Heart left ventricle (tissue), 13 donors: Measurements from ENCODE around the gene TRIM3.

Experiments used
- POLR2A ChIP-seq, 2 donors: fragments of 450-650 bp; IDR thresholded peaks; one replicate each; pipeline ENCODE4 v1.6.1; 2017; ENCODE audit warnings: antibody characterized with exemption in 2 of 2, mild to moderate bottlenecking in 2 of 2, moderate library complexity in 2 of 2
- TF ChIP-seq, protein P1 (sequence below), 12 donors: fragments of 200-600 bp; sonication (generic) in 4 of 12; IDR thresholded peaks; one replicate each; pipeline versions ENCODE4 v1.5.0 to v1.8.0; 2018 to 2022; ENCODE audit warnings: antibody characterized with exemption in 12 of 12, mild to moderate bottlenecking in 5 of 12
- donor health status: ischemic (EF 13 %, LVEDD 7.1; RV severe dilation, severe dysfunction).
- donor health status: DM: no; HTN: yes; CAD: no.
- donor health status: DM: no; HTN: no; CAD: no.
- donor health status: ischemic (EF 25% LVEDD 6.9; RV normal size, moderate dysfunction).
- donor health status: ischemic (EF 25% LVEDD 5.7; RV mildly dilated, moderate dysfunction).
- donor health status: ischemic (EF 35%, LVEDD 5.7; RV mildly dilated, moderate dysfunction).
- donor health status: nonischemic (EF 11% LVEDD 7.7; RV severe dilation, severe dysfunction).
- donor health status: DM: yes; HTN: yes; CAD: no.
- donor health status: PGD.
- donor health status: ischemic (EF 29% LVEDD 5.4; RV normal size, mild dysfunction).
- donor health status: nonischemic (EF 23%, LVEDD 6.1; RV moderate dilation, normal function).

DNA sequence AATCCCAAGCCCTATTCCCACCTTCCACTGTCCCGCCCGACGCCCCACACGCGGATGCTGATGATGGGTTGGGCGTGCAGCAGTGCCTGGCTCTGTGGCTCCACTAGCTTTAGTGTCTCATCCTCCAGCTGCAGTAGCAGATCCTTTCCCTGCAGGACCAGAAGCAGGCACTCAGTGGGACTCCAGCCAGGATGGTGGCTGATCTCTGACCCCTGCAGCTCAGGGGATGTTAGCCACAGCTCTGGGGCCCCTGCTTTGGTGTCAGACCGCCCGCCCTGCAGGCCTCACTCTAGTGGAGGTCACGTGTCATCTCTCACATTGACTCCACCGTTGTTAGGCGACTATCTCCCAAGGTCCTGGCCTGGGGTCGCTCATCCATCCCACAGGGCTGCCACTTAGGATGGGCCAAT, 71.7 kb downstream of the TRIM3 start:
- TF ChIP-seq, protein P1, sequence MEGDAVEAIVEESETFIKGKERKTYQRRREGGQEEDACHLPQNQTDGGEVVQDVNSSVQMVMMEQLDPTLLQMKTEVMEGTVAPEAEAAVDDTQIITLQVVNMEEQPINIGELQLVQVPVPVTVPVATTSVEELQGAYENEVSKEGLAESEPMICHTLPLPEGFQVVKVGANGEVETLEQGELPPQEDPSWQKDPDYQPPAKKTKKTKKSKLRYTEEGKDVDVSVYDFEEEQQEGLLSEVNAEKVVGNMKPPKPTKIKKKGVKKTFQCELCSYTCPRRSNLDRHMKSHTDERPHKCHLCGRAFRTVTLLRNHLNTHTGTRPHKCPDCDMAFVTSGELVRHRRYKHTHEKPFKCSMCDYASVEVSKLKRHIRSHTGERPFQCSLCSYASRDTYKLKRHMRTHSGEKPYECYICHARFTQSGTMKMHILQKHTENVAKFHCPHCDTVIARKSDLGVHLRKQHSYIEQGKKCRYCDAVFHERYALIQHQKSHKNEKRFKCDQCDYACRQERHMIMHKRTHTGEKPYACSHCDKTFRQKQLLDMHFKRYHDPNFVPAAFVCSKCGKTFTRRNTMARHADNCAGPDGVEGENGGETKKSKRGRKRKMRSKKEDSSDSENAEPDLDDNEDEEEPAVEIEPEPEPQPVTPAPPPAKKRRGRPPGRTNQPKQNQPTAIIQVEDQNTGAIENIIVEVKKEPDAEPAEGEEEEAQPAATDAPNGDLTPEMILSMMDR (IDR thresholded peaks at IDR 0.05), result no peak
- no peak for TF ChIP-seq POLR2A (IDR thresholded peaks at IDR 0.05)
